Measurements from ENCODE around the gene EMC9.
"Not testable (repeated sequence)": the region's sequence is repeated elsewhere in the genome, so short reads cannot be mapped to it uniquely, and the experiment has no call there.

Gene EMC9

DNA sequence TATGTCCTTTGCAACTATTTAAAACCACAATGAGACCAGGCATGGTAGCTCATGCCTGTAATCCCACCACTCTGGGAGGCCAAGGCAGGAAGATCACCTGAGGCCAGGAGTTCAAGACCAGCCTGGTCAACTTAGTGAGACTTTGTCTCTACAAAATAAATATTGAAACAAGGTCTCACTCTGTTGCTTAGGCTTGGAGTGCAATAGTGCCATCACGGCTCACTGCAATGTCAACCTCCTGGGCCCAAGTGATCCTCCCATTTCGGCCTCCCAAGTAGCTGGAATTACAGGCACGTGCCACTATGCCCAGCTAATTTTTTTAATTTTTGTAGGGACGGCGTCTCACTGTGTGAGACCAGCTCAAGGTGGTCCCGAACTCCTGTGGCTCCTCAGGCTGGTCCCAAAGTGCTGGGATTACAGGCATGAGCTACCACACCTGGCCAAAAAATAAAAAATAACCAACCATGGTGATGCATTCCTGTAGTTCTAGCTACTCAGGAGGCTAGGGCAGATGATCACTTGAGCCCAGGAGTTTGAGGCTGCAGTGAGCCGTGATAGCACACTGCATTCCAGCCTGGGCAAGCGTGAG lies 11.9 kb downstream of the EMC9 start:
- no peak for DNase-seq

DNA sequence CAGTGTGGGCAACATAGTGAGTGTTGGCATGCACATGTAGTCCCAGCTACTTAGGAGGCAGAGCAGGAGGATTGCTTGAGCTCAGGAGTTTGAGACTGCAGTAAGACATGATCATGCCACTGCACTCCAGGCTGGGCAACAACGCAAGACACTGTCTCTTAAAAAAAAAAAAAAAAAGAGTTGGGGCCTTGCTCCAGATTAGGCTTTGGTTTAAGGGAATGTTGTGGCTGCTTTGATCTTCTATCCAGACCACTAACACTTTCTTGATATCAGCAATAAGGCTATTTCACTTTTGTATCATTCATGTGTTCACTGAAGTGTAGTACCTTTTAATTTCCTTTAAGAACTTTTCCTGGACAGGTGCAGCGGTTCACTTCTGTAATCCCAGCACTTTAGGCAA lies 13.7 kb downstream of the EMC9 start:
- DNase-seq: no peak

DNA sequence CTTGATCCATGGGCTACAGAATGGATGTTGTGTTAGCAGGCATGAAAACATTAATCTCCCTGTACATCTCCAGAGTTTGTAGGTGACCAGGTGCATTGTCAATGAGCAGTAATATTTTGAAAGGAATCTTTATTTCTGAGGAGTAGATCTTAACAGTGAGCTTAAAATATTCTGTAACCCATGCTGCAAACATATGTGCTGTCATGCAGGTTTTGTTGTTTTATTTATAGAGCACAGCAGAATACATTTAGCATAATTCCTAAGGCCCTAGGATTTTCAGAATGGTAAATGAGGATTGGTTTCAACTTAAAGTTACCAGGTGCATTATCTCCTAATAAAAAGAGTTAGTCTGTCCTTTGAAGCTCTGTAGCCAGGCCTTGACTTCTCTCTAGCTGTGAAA lies 14.5 kb downstream of the EMC9 start:
- no peak for DNase-seq

DNA sequence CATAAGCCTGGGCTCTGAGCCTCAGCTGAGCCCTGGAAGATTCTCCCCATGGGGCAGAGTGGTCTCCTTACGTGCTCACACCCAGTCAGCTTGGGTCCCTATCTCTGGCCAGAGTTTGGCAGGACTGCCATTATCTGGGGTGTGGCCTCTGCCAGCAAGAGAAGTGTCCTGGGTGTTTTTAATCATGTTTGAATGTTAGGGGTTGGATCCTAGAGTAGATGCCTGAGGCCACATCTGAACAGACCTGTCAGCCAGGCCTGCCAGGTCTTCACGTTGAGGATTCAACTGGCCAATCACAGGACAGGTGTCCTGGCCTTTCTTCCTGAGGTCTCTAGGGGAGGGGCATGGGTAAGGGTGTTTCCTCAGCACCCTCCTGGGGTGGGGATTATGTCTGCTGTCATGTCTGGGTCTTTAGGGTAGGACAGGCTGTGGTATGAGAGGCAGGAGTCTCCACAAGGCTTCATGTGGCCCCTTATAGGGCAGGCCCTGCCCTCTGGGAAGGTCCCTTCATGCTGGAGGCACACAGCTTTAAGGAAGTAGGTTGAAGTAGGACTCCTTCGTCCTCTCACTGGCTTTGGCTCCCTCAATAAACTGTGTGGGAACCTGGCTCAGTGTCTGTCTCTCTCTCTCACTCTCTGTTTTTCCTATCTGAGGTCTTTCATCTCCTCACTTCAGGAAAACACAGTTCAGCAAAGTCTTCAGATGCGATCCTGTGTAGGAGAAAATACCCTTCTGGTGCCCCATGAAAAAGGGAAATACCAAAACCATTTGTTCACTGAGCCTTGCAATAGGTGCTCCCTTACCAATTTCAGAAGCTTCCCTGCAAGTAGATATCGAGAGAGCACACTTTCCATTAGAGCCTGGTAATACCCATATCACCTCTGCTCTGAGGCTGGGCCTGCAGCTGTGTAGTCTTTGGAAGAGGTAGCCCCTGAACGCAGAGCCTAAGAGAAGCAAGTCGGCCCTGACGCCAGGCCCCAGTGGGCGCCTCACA lies 17.7 kb downstream of the EMC9 start:
- DNase-seq: no peak

DNA sequence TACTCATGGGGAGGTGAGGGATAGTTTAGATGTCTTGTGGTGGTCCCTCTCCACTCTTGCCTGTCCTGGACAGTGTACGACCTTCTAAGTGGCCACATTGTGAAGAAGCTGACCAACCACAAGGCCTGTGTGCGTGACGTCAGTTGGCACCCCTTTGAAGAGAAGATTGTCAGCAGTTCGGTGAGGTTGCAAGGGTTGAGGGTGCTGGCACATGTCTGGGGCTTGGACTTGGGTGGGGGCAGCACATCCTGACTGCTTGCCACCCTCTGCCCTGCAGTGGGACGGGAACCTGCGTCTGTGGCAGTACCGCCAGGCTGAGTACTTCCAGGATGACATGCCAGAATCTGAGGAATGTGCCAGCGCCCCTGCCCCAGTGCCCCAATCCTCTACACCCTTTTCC lies 18.5 kb downstream of the EMC9 start:
- DNase-seq: no peak

DNA sequence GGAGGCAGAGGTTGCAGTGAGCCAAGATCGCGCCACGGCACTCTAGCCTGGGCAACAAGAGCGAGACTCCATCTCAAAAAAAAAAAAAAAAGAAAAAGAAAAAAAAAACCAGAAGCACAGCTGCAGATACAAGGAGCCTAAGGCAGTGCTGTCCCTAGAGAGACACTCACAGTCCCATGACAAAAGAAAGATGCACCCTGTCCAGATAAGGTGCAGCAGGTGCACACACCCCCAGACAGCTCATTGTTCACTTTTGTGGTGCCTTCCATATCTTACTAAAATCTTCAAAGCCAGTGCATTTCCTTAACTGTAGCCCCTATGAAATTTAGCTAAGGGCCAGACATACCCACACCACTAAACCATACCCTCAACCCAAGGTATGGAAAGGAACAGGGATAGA lies 19.0 kb downstream of the EMC9 start:
- no peak for DNase-seq

DNA sequence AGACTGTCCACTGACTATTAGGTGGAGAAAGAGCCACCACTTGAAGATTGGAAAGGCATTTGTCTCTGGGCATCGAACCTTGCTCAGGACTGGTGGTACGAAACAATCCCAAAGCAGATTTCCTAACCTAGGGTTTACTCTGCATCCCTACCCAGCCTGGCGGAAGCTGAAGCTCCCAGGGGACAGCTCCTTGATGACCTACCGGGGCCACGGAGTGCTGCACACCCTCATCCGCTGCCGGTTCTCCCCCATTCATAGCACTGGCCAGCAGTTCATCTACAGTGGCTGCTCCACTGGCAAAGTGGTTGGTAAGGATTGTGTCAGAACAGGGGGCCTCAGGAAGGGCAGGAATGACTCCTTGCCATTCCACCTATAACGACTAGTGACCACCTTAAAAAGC lies 20.2 kb downstream of the EMC9 start:
- DNase-seq: no peak

DNA sequence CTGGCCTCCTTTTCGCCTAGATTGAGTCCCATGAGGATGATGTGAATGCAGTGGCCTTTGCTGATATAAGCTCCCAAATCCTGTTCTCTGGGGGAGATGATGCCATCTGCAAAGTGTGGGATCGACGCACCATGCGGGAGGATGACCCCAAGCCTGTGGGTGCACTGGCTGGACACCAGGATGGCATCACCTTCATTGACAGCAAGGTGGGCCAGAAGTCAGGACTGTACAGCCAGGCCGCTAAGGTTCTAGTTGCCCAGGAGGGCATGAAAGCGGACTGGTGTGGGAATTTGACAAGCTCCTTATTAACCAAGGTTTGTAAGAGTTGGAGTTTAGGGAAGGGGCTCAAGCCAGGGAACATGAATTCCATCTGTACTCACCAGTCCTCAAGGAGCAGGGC lies 21.7 kb downstream of the EMC9 start:
- DNase-seq: no peak

DNA sequence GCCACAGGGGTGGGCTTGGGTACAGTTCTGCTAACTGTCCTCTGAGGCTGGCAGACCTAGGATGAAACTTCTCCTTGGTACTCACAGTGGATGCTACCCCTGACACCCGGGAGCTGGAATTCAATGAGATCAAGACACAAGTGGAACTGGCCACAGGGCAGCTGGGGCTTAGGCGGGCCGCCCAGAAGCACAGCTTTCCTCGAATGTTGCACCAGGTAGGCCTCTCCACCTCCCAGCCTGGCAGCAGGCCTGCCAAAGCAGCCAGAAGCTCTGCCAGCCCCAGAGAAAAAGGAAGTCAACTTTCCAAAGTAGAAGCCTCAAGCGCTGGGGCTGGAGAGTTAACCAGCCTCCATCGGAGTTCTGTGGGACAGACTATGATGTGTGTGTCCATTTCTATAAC lies 24.2 kb downstream of the EMC9 start:
- DNase-seq: no peak

DNA sequence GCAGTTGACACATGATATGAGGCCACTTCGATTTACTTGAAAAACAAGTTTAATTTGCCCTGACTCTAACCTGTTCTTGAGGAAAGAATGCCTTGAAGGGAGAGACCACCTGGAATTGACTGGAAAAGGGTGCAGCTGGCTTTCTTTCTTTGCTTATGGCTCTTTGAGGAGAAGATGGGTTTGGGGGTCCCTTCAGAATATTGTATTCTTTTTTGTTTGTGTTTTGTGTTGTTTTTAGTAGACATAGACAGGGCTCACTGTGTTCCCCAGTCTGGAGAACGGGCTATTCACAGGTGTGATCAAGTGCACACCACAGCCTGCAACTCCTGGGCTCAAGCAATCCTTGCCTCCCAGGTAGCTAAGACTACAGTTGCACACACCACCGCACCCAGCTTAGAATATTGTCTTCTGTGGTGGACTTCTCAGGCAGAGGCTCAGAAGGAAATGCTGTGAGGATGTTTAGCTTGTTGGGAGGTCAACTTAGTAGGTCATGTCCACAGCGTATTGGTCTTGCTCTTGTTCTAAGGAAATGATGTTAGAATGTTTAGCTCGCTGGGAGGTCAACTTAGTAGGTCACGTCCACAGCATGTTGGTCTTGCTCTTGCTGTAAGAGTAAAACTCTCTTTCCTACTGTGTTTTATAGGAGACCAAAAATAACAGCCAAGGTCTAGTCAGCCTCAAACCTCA lies 25.1 kb downstream of the EMC9 start:
- no peak for DNase-seq

DNA sequence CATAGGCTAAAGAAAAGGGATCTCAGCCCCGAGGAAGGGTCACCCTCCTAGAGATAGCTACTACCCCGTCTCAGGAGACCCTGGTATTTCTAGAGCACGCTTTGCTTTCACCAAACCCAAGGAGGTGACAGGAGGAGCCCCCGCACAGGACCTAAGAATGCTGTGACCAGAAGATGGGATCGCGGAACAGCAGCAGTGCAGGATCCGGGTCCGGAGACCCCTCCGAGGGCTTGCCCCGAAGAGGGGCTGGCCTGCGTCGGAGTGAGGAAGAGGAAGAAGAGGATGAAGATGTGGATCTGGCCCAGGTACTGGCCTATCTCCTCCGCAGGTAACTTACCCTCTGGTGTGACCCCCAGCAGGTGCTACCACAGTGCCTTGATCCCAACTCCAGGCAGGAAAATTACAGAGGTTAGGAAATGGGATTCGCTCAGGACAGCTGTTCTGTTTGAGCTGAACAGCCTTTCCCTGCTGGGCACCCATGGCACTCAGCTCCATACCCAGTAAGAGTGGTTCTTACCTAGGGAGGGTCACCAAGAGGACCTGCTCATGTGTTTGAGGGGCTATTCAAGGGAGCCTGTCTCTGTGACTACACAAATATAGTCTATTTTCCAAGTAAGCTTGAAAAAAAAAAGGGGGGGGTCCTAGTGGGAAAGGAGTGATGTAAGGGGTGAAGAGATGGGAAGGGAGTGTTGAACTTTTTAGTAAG lies 25.8 kb downstream of the EMC9 start:
- DNase-seq: no peak

DNA sequence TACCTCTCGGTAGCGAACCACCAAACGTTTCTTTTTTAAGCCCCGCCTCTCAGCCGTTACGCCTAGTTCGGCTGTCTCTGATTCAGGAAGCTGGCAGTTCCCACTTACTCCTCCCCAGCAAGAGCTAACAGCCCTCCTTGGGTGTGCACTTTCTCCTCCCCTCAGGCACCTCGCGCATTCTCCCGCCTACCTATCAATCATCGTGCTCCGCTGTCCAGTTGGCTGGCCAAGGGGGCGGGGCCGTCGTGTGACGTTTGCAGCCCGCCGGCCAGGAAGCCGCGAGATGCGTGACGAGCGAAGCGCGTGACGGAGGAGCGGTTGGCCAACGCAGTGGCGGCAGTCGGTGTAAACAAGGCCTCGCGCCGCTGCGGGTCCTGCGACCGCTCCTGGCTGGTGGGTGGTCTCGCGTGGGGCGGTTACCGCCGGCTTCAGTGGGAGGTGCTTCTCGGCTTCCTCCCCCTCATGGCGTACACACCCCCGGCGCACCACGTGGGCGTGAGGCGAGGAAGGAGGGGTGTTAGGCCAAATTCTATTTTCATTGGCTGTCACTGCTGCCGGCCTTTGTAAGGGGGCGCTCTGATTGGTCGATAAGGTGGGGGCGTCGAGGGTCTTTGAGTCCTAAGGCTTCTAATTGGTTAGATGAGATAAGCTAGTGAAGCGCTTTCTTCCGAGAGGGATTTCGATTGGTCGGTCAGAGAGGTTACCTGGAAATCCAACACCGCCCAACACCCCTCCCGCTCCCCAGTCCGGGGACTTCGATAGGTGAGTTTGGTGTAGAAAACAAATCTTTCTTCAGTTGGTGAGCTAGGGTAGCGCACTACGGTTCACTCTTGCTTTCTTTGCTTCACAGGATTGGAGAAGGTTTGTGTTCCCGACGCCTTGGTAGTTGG lies 26.6 kb downstream of the EMC9 start, which contains the start of the genes DCAF11 and NRL:
DCAF11 (plus strand) TSS at position 246 of the 890 bp plus-strand sequence. CDS start 818 bp downstream, outside the sequence.
NRL (minus strand) TSS at position 418 of the 890 bp plus-strand sequence. CDS start 32,101 bp downstream, outside the sequence.
- DNase-seq: peak; percentile 99

DNA sequence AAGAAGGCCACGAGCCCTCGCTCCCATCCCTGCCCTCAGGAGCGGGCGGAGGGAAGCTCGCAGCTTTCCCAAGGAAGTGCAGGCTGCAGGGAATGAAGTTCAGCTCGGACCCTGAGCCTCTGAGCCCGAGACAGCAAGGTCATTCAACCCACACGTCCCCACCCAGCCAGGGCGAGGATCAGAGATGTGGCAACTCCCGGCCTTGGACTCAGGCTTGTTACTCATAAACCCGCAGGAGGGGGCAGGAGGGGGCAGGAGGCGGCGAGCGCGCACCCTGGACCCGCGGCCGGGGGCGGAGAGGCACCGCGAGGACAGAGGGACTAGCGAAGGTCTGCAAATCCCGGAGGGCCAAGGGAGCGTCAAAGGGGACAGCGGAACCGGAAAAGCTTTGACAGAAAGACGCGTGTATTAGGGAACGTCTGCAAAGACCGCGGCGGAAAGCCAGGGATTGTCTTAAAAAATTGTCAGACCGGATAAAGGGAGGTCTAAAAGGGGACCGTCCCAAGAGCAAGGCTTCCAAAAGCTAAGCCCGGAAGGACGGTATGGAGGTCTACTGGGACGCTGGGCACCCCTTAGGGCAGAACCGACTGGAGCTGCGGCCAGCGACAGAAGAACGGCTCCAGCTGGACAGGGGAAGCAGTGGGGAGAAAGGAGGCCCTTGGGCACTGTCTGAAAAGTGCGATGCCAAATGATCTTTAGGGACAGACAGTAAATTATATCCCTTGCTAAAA lies 27.4 kb downstream of the EMC9 start:
- DNase-seq: peak; percentile 45

DNA sequence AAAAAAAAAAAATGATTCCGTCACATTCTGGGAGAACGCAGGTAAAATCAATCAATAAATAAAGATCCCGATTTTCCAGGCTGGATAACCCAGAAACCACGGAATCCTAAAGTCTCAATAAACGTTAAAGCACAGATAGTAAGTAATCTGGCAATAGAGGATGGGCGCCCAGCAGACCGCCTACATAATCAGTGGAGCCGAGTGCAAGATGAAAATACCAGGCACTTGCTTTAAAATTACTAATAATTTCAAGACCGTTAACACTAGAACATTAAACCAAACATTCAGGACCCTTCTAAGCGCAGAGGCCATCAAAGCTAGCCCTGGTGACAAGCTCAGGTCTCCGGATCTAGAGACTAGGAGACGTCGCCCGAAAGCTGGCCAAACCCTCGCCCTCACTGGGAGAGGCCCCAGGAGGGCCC lies 28.0 kb downstream of the EMC9 start:
- no peak for DNase-seq

DNA sequence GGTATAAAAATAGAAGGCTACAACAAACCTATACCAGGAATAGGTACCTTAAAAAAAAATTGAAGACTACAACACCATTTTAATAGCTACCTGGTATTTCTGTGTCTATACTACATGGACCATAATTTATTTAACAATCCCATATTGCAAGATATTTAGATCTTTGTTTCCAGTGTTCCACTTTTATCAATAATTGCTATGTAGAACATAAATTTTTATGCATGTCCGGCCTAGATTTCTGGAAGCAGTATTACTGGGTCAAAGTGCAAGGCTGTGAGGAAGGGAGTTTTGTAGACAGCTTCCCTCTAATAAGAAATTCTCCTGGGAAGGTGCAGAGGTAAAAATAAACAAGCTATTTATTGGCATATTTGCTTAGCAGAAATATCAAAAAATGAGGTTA lies 30.9 kb downstream of the EMC9 start:
- no peak for DNase-seq

DNA sequence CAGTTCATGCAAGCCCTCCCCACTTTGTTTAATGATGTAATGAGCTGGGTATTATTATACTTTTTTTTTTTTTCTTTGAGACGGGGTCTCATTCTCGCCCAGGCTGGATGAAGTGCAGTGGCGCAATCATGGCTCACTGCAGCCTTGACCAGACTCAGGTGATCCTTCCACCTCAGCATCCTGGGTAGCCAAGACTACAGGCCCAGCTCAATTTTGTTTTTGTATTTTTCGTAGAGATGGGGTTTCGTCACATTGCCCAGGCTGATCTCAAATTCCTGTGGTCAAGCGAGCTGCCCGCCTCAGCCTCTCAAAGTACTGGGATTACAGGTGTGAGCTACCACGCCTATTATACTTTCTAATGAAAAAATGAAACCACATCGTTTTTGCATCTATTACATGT lies 31.3 kb downstream of the EMC9 start:
- DNase-seq: no peak

DNA sequence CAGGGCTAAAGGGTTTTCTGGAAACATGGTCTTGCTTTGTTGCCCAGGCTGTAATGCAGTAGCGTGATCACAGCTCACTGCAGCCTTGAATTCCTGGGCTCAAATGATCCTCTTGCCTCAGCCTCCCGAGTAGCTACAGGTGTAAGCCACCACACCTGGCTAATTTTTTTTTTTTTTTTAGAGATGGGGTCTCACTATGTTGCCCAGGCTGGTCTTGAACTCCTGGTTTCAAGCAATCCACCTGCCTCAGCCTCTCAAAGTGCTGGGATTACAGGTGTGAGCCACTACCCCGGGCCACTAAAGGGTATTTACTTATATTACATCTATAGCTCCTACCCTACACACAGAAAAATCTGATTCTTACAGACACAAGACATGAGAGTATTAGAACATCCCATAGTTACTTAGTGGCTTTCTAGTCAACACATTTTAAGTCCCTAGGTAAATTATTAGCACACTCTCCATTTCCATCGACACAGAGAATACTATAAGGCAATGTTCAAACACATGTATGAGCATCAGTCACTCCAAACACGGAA lies 33.0 kb downstream of the EMC9 start:
- DNase-seq: no peak

DNA sequence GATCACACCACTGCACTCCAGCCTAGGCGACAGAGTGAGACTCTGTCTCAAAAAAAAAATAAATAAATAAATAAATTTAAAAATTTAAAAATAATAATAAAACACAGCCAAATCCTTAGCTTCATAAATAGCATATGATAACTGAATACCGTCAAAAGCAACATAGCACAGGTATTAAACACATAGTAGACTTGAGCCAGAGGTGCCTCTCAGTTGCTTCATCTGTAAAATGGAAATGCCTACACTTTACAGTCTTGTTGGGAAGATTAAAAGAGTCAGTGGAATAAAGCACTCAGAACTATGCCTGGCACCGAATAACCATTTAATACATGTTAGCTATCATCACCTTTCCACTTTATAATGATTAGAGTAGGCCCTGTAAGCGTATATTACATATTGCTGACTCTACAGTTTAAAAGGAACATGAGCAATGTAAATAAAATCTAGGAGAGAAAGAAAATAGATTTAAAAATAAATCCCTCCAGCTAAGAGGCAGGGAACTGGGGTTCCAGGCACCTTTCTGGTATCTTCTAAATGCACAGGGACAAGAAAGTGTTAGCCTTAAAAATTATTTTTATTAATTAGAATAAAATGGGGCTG lies 34.6 kb downstream of the EMC9 start:
- no peak for DNase-seq

DNA sequence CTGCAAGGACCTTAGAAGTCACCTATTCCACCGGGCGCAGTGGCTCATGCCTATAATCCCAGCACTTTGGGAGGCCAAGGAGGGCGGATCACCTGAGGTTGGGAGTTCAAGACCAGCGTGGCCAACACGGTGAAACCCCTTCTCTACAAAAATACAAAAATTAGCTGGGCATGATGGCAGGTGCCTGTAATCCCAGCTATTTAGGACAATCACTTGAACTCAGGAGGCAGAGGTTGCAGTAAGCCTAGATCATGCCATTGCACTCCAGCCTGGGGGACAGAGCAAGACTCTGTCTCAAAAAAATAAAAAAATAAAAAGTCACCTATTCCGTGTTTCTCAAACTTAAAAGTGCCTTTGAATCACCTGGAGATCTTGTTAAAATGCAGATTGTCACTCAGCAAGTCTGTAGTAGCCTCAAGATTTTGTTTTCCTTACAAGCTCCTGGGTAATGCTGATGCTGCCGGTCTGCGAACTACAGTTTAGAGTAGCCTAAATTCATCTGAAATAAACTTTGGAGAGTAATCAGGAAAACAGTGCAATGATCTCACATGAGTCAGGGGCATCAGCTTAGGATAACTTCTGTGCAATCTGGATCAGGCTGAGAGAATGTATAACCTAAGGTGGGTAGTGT lies 35.7 kb downstream of the EMC9 start:
- DNase-seq: not testable (repeated sequence)

DNA sequence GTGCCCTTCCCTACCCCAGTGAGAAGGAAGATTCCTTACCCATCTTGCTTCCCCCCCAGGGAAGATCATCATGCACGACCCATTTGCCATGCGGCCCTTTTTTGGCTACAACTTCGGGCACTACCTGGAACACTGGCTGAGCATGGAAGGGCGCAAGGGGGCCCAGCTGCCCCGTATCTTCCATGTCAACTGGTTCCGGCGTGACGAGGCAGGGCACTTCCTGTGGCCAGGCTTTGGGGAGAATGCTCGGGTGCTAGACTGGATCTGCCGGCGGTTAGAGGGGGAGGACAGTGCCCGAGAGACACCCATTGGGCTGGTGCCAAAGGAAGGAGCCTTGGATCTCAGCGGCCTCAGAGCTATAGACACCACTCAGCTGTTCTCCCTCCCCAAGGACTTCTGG lies 37.9 kb downstream of the EMC9 start:
- DNase-seq: no peak
